Natural killer cell treated with Interleukin-12 subunit alpha and Interleukin-12 subunit beta and Interleukin-15 and Interleukin-18, amount 100 ng/mL, for 72 hours (primary cell): ENCODE measurements around the gene ARHGAP27. TPM values are rescaled to one million over a fixed set of nuclear protein-coding genes. Genes with fewer than 3 reads are reported as not detected.
A peak's percentile ranks its signal among the peaks of the same experiment; 100 is the strongest.
"Not testable (repeated sequence)": the region's sequence is repeated elsewhere in the genome, so short reads cannot be mapped to it uniquely, and the experiment has no call there.

ENCODE experiments used
- ATAC-seq, 2 donors: fragments of 150-1000 bp; cut with Tn5 transposase in 1 of 2; sonication (Bioruptor Pico), chemical (Tn5 transposase) in 1 of 2; 2 replicates each; pipeline ENCODE4 v1.10.0; 2021
- DNase-seq: peaks from one replicate; pipeline ENCODE4 v3.0.0; 2022; ENCODE audit warnings: low spot score
- H3K27ac Mint-ChIP-seq, 2 donors: 1 replicate in 1 of 2; 2 replicates in 1 of 2; pipeline ENCODE4 v1.8.0; 2022; ENCODE audit warnings: mixed read lengths in 2 of 2, mild to moderate bottlenecking in 1 of 2, moderate library complexity in 1 of 2
- H3K27me3 Mint-ChIP-seq, 2 donors: 1 replicate in 1 of 2; 2 replicates in 1 of 2; pipeline ENCODE4 v1.8.0; 2022; ENCODE audit warnings: mixed read lengths in 2 of 2
- H3K36me3 Mint-ChIP-seq: one replicate; pipeline ENCODE4 v1.8.0; 2022; ENCODE audit warnings: mixed read lengths
- H3K4me1 Mint-ChIP-seq, 2 donors: 1 replicate in 1 of 2; 2 replicates in 1 of 2; pipeline ENCODE4 v1.8.0; 2022; ENCODE audit warnings: low read depth in 2 of 2, mixed read lengths in 2 of 2, mild to moderate bottlenecking in 1 of 2
- H3K4me3 Mint-ChIP-seq: one replicate; pipeline ENCODE4 v1.8.0; 2022; ENCODE audit warnings: mixed read lengths
- H3K9me3 Mint-ChIP-seq: 2 replicates; pipeline ENCODE4 v1.8.0; 2022; ENCODE audit warnings: mixed read lengths
- total RNA-seq, 2 donors: library from RNA; stranded (reverse); gene quantifications; one replicate each; pipeline ENCODE4 v1.2.3, GENCODE V29; 2022

ARHGAP27 gene, protein sequence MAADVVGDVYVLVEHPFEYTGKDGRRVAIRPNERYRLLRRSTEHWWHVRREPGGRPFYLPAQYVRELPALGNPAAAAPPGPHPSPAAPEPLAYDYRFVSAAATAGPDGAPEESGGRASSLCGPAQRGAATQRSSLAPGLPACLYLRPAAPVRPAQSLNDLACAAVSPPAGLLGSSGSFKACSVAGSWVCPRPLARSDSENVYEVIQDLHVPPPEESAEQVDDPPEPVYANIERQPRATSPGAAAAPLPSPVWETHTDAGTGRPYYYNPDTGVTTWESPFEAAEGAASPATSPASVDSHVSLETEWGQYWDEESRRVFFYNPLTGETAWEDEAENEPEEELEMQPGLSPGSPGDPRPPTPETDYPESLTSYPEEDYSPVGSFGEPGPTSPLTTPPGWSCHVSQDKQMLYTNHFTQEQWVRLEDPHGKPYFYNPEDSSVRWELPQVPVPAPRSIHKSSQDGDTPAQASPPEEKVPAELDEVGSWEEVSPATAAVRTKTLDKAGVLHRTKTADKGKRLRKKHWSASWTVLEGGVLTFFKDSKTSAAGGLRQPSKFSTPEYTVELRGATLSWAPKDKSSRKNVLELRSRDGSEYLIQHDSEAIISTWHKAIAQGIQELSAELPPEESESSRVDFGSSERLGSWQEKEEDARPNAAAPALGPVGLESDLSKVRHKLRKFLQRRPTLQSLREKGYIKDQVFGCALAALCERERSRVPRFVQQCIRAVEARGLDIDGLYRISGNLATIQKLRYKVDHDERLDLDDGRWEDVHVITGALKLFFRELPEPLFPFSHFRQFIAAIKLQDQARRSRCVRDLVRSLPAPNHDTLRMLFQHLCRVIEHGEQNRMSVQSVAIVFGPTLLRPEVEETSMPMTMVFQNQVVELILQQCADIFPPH
- 100 to 1,000 TPM in 1 of 2 donors, 10 to 100 TPM in 1; 79.1 to 102 TPM for total RNA-seq

DNA sequence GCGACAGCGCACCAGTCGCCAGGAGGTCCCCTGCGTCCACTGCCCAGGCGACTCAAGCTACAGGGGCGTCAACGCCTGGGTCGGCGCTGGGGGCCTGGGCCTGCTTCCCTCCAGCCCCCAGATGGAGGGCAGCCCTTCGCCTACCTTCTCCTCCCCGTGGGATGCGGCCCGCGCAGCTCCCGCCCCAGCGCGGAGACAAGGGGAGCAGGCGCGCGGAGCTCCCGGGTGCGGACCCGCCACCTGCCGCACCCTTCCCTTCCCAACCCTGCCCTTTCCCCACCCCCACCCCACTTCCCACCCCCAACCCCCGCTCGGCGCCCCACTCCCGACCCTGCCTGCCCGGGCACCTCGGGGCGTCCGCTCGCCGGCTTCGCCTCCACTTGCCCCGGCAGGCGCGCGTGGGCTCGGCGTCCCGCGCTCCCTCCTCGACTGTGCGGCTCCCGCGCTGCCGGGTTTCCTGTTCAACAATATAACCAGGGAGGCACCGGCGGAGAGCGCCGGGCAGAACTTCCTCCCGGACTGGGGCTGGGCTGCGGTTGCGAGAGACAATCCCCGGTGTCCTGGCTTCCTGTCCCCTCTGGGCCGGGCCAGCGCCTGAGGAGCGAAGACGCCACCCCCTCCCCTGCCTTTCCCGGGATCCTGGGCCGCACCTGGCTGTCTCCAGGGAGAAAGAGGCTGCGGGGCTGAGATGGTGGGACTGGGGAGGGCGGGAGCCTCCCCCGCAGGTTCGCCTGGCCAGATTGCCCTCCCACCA lies at the start of gene ARHGAP27:
ARHGAP27 (minus strand) TSS at position 466 of the 754 bp plus-strand sequence. CDS start 2,591 bp downstream, outside the sequence.
- Mint-ChIP-seq H3K36me3 (no peaks in the 10 kb centered on the region), H3K27me3 (no peaks in the 10 kb centered on the region)
- DNase-seq, result peak; percentile 76

DNA sequence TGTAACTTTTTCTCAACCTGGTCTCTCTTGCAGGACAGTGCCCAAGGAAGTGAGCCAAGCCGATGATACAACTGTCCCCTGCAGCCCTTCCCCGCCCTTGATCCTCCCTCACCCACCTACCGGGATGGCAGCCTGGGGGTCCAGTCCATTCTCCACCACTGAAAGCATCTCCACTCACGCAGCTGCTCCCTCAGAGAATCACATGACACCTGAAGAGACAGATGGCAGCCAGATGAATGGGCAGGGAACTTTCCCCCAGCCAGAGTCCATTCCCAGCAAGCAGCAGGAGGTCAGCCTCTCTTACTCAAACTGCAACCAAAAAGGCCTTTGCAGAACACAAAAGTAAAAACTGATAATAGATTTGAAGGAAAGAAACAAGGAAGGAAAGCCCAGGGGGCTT lies 49.6 kb upstream of the ARHGAP27 start:
- H3K4me3 Mint-ChIP-seq, H3K9me3 Mint-ChIP-seq, H3K27ac Mint-ChIP-seq, H3K27me3 Mint-ChIP-seq, ATAC-seq, H3K36me3 Mint-ChIP-seq, DNase-seq: not testable (repeated sequence)
- H3K4me1 Mint-ChIP-seq, result peaks cover 8 to 12% of the 10 kb centered on the region in 2 donors

More for the DNA sequence above, at the start of gene ARHGAP27:
- H3K4me3 Mint-ChIP-seq, result peak within 1 kb of the TSS; percentile 85
- H3K9me3 Mint-ChIP-seq, result no peaks in the 10 kb centered on the region
- peak; percentile 25 to 49 for ATAC-seq
- peak within 1 kb of the TSS in 1 of 2 donors; percentile 70 for H3K27ac Mint-ChIP-seq
- peaks cover 17 to 25% of the 10 kb centered on the region in 2 donors for H3K4me1 Mint-ChIP-seq

- peaks cover 15% of the 10 kb centered on the region for H3K36me3 Mint-ChIP-seq
- H3K9me3 Mint-ChIP-seq, H3K27ac Mint-ChIP-seq, DNase-seq, H3K27me3 Mint-ChIP-seq, H3K4me3 Mint-ChIP-seq, ATAC-seq, H3K4me1 Mint-ChIP-seq: not testable (repeated sequence)
Measured at GRCh38 chr17:45475436-45475835, 42.8 kb upstream of the ARHGAP27 start.

- not testable (repeated sequence) for H3K4me3 Mint-ChIP-seq, H3K9me3 Mint-ChIP-seq, DNase-seq, H3K27ac Mint-ChIP-seq, ATAC-seq, H3K27me3 Mint-ChIP-seq, H3K4me1 Mint-ChIP-seq
- H3K36me3 Mint-ChIP-seq, result peaks cover 11% of the 10 kb centered on the region
Measured at GRCh38 chr17:45472249-45472648, 39.6 kb upstream of the ARHGAP27 start.

DNA sequence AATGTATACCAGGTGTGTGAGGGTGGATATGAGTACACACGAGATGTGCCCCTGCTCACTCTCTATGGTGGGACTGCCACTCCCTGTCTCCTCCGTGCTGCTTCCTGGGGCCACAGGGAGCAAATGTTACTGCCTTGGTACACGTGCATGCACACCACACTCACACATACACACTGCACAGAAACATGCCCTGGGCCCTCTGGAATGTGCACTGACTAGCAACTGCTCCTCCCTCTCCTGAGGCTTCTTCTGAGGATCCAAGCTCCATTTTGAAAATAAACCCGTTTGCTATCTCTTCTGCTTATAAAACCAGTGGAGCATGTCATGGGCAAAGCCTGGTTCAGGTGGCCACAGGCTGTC lies 36.5 kb upstream of the ARHGAP27 start:
- not testable (repeated sequence) for ATAC-seq, H3K4me3 Mint-ChIP-seq, H3K27me3 Mint-ChIP-seq, H3K9me3 Mint-ChIP-seq, H3K36me3 Mint-ChIP-seq, H3K4me1 Mint-ChIP-seq, H3K27ac Mint-ChIP-seq, DNase-seq

DNA sequence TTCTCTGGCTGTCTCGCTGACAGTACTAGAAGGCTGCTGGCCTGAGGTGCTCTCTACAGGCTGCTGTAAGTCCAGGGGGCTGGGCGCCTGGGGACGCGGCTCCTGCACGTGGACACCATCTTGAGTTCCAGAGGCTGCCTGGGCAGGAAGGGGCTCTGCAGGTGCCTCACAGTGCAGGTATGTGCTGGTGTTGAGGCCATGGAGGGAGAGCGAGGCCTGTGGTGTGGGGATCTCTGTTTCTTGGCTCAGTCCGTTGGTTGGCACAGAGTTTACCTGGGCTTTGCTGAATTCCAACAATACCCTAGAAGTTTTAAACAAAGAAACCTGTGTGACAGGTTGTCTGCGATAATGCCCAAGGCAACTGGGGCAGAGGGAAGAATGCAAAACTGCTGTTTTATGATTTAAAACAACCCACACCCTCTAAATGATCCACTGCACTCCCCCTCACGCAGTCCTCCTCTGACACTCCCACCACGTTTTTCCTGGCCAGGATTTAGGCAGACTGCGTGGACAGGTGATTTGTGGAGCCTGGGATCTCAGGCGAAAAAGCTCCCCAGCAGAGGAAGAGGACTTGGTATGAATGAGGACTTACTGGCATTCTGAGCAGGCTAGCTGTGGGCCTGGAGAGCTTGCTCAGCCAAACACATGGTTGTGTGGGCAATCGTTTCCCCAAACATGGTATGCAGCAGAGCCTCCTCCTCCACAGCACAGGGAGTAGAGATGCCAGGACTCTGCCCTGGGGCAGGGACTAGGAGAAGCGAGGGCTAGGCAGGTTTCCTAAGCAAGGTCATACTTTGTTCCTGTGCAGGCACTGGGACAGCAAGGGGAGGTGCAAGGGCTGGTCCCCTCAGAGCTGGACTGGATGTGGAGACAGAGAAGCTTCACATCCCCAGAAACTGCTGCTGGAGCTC lies 35.9 kb upstream of the ARHGAP27 start:
- H3K9me3 Mint-ChIP-seq, ATAC-seq, H3K36me3 Mint-ChIP-seq, H3K4me1 Mint-ChIP-seq, H3K27me3 Mint-ChIP-seq, DNase-seq, H3K4me3 Mint-ChIP-seq, H3K27ac Mint-ChIP-seq: not testable (repeated sequence)

- Mint-ChIP-seq H3K27ac (peak overlapping the region; percentile 59 to 90), H3K4me3 (peak overlapping the region; percentile 6), H3K4me1 (peaks cover 9 to 19% of the 10 kb centered on the region in 2 donors)
- not testable (repeated sequence) for H3K27me3 Mint-ChIP-seq, H3K9me3 Mint-ChIP-seq, H3K36me3 Mint-ChIP-seq
- DNase-seq (peak; percentile 69), ATAC-seq (peak; percentile 94 to 95)
Measured at GRCh38 chr17:45461524-45462327, 29.1 kb upstream of the ARHGAP27 start.

DNA sequence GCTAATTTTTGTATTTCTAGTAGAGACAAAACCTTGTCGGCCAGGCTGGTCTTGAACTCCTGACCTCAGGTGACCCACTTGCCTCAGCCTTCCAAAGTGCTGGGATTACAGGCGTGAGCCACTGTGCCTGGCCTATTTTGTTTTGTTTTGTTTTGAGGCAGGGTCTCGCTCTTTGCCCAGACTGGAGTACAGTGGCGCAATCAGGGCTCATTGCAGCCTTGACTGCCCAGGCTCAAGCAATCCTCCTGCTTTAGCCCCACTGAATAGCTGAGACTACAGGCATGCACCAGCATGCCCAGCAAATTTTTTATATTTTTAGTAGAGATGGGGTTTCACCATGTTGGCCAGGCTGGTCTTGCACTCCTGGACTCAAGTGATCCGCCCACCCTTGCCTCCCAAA lies 27.8 kb upstream of the ARHGAP27 start:
- H3K4me3 Mint-ChIP-seq, DNase-seq, H3K27me3 Mint-ChIP-seq, H3K9me3 Mint-ChIP-seq, H3K36me3 Mint-ChIP-seq, ATAC-seq: not testable (repeated sequence)
- Mint-ChIP-seq H3K27ac (peak overlapping the region in 1 of 2 donors; percentile 90), H3K4me1 (peaks cover 14 to 22% of the 10 kb centered on the region in 2 donors)

DNA sequence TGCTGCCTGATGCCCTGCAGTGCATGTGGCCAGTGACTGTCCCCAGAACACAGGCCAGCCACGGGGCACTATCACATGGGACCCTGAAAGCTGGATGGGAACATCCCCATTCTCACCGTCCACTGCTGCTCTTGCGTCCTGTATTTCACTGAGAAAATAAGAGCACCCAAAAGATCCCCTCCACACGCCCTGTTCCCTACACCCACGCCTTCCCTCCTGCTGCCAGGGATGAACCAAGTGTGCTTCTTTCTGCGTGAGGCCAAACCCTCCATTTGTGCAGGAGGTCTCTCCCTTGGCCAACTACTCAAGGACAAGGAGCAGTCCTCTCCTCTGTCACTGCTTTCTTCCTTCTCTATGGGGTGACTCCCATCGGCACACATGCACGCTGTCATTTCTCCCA lies 21.7 kb upstream of the ARHGAP27 start:
- ATAC-seq, H3K27me3 Mint-ChIP-seq, H3K4me3 Mint-ChIP-seq, H3K27ac Mint-ChIP-seq, H3K36me3 Mint-ChIP-seq, H3K9me3 Mint-ChIP-seq, DNase-seq: not testable (repeated sequence)
- H3K4me1 Mint-ChIP-seq, result peaks cover 16 to 21% of the 10 kb centered on the region in 2 donors

DNA sequence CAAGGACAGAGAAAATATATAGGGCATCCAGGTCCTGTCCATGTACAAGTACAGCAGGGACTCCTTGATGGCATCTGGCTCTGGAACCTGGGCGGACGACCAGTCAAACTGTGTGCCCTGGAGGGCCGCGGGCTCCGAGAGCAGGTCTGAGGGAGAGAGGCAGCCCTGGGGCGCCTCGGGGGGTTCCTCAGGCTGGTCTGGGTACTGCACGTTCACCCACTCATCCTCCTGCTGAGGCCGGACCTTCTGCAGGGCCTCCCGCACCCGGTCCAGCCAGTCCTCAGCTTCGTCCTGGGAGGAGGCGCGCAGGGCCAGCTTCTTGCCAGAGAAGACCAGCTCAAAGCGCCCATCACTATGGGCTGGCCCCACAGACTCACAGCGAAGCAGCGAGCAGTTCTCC lies 21.1 kb upstream of the ARHGAP27 start:
- not testable (repeated sequence) for DNase-seq, ATAC-seq, H3K9me3 Mint-ChIP-seq, H3K4me3 Mint-ChIP-seq, H3K36me3 Mint-ChIP-seq, H3K27ac Mint-ChIP-seq, H3K27me3 Mint-ChIP-seq
- H3K4me1 Mint-ChIP-seq, result peaks cover 15 to 21% of the 10 kb centered on the region in 2 donors

- peaks cover 15 to 21% of the 10 kb centered on the region in 2 donors for H3K4me1 Mint-ChIP-seq
- H3K27ac Mint-ChIP-seq, result not testable (repeated sequence)
Measured at GRCh38 chr17:45453225-45453534, 20.5 kb upstream of the ARHGAP27 start.

More at GRCh38 chr17:45453225-45453534, 20.5 kb upstream of the ARHGAP27 start:
- H3K36me3 Mint-ChIP-seq, DNase-seq, H3K9me3 Mint-ChIP-seq, H3K27me3 Mint-ChIP-seq, H3K4me3 Mint-ChIP-seq, ATAC-seq: not testable (repeated sequence)
